ENCODE measurements around the gene ARHGAP45. TPM values are rescaled to one million over a fixed set of nuclear protein-coding genes. Genes with fewer than 3 reads are reported as not detected.

Gene ARHGAP45
- total and polyA plus RNA-seq, 9 of the 15 experiments (the other 6 are each of a cell fraction or from before 2014, with no cell fraction given): 0.08 to 22.1 (median 4.2) TPM

GRCh38 chr19:1104311-1105007, 37.5 kb downstream of the ARHGAP45 start (continued):
- TF ChIP-seq ZBTB2 (IDR thresholded peaks at IDR 0.05) (no peak), ZNF668 (CRISPR knock-in tag; IDR thresholded peaks at IDR 0.05) (no peak), MBD1 (CRISPR knock-in tag; IDR thresholded peaks at IDR 0.05) (no peak), ZC3H8 (IDR thresholded peaks at IDR 0.05) (no peak), ETS1 (conservative IDR thresholded peaks at IDR 0.05; ENCODE audit: control insufficient read depth, low read depth, low read length) (no peak), POLR2H (tag; IDR thresholded peaks at IDR 0.05; ENCODE audit: low read depth) (no peak), ZNF263 (CRISPR knock-in tag; IDR thresholded peaks at IDR 0.05; ENCODE audit: borderline replicate concordance) (no peak), THRA (IDR thresholded peaks at IDR 0.05) (no peak), BRCA1 (IDR thresholded peaks at IDR 0.05) (no peak), BRCA1 (CRISPR knock-in tag; IDR thresholded peaks at IDR 0.05) (no peak), GABPA (tag; conservative IDR thresholded peaks at IDR 0.05; ENCODE audit: low read depth) (peak; percentile 37; the same call in 1 of the 2 replicates), EGR1 (conservative IDR thresholded peaks at IDR 0.05) (peak; percentile 82), HMGN3 (IDR thresholded peaks at IDR 0.05; ENCODE audit: borderline replicate concordance, extremely low read depth, insufficient read length, low read depth, low read length) (peak; percentile 64), ZHX1 (conservative IDR thresholded peaks at IDR 0.05; ENCODE audit: low read length) (no peak), NR2F6 (CRISPR knock-in tag; IDR thresholded peaks at IDR 0.05) (no peak), TEAD1 (CRISPR knock-in tag; IDR thresholded peaks at IDR 0.05) (no peak)
